GM10266 (cell line): Measurements from ENCODE around the gene CDH22.

ENCODE experiments used
- DNase-seq: peaks from one replicate; pipeline ENCODE4 v3.0.0; 2012; ENCODE audit errors: extremely low spot score
- CTCF ChIP-seq: IDR thresholded peaks from 2 replicates; pipeline ENCODE4 v1.5.1; 2012; ENCODE audit warnings: mild to moderate bottlenecking, low read depth; ENCODE audit not compliant: control insufficient read depth, insufficient read depth; ENCODE audit errors: missing control alignments

Gene CDH22

DNA sequence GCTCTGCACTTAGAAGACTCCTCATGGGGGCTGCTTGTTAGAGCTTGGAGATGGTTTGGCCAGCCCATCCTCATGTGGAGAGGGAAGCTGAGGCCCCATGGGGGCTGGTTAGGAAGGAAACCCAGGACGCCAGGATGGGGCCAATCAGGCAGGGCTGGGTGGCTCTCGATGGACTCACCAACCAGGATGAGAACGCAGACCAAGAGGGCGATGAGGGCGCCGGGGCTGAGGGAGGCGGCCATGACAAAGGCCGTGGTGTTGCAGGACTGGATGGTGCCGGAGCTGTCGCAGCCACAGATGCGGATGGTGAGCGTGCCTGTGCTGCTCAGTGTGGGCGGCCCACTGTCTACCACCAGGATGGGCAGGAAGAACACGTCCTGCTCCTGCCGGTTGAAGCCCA lies 130.5 kb downstream of the CDH22 start:
- no peak for DNase-seq
- no peak for TF ChIP-seq CTCF

DNA sequence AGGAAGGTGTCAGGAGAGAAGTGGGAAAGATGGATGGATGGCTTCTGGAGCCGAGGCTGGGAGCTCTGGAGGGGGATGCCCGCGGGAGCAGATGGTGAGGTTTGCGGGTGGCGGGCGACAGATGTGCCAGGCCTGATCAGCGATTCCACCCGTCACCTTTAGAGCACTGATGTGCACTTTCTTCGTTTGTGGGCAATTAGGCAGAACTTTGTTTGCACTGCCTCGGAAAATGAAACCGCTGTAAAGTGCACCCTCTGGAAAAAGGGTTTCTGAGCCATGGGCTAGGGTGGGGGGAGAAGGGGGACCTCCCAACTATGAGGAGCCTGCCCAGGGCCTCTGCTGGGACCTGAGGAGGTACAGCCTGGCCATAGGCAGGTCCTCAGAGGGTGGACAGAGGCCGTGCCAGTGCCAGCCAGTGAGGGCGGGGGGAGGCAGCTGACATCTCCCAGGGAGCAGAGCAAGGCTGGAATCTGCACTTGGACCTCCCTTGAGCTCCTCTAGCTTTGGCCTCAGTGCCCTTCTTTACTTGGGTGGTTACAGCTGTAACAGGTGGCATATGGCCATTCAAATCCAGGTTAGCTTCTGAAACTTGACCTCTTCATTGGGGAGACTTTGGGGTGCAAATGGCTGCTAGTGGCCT lies 131.4 kb downstream of the CDH22 start:
- no peak for TF ChIP-seq CTCF
- DNase-seq = no peak

DNA sequence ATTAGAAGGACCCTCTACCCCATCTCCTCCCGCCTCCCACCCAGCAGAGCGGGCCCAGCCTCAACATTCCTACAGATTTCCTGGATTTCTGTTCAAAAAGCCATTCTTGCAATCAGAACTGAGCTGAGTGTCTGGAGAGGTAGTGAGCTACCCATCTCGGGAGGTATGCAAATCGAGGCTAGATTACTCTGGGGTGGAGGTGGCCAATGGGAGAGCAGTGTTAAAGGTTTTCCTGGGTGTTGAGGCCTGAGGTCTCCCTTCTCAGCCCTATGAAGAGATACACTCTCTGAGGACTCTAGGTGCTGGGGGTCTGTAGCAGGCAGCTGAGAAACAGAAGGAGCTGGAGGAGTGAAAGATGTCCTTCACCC lies 133.2 kb downstream of the CDH22 start:
- no peak for TF ChIP-seq CTCF
- DNase-seq = no peak

DNA sequence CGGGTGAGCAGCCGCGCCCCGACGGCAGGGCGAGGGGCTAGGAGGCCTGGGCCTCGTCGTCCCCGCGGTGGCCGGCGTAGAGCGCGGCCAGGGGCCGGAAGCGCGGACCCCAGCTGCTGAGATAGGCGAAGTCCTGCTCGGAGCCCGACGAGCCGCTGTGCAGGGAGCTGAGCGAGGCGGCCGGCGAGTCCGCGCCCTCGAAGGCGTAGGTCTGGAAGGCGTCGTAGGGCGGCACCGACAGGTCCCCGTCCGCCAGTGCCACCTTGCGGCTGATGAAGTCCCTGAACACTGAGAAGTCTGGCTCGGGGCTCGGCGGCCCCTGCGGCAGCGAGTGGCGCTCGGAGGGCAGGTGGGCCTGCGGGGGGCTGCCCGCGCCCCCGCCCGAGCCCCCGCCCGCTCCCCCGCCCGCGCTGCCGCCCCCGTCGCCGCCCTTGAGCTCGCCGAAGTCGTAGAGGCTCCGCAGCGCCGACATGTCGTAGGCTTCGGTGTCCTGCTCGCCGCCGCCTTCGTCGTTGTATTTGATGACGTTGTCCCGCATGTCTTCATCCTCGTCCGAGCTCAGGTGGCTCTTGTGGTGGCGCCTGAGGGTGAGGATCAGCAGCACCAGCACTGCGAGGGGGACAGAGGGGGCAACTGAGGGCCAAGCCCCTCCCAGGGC lies 133.7 kb downstream of the CDH22 start:
- TF ChIP-seq CTCF = peak; percentile 86
- DNase-seq = peak; percentile 93

DNA sequence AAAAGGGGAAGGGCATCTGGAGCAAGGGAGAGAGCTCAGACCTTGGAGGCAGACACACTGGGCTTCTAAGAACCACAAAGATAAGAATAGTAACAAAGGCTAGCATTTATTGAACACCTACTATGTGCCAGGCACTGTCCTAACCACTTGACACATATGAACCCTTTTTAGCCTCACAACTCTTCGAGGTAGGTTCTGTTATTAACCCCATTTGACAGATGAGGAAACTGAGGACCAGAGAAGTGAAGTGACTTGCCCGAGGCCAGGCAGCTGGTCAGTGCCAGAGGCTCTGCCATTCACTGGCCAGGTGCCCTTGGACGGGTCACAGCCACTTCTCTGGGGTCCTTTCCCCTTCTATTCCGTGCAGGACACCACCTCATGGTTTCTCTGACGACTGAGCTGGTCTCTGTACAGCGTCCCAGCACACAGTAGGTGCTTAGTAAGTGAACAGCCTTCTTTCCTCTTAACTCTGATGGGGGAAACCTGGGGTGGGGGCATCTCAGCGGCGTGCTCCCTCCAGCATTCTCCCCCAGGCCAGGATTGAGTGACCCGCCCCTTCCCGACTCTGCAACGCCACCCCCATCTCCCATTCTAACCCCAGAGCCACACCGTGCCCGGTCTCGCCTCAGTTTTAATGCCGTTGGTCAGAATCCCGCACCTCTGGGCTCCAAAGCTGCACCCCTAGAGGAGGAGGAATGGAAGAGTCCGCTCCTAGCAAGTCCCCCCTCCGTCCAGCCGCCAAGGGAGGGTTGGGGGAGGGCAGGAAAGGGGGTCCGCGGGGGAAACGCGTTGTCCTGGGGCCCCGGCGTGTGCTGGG lies 134.4 kb downstream of the CDH22 start:
- no peak for DNase-seq
- no peak for TF ChIP-seq CTCF

- TF ChIP-seq CTCF = no peak
- DNase-seq = no peak
Measured at GRCh38 chr20:46172961-46173536, 135.2 kb downstream of the CDH22 start.
